Tibial artery (tissue), 4 donors: ENCODE data around the gene GALR1.

Experiments used
- DNase-seq, 2 donors: peaks; one replicate each; pipeline ENCODE4 v3.0.0-alpha.2; 2019
- H3K27ac ChIP-seq, 2 donors: fragments of 200-600 bp; sonication (generic) in 1 of 2; 1 replicate in 1 of 2; 2 replicates in 1 of 2; pipeline ENCODE4 v1.5.1; 2018 to 2019; ENCODE audit warnings: mild to moderate bottlenecking in 1 of 2
- H3K27me3 ChIP-seq, 2 donors: fragments of 200-600 bp; sonication (generic) in 1 of 2; one replicate each; pipeline versions ENCODE4 v1.5.1 to v1.6.0; 2016 to 2019
- H3K36me3 ChIP-seq, 3 donors: fragments of 200-600 bp; sonication (generic) in 2 of 3; one replicate each; pipeline ENCODE4 v1.5.1; 2016 to 2019; ENCODE audit warnings: mild to moderate bottlenecking in 2 of 3
- H3K4me1 ChIP-seq, 4 donors: fragments of 200-600 bp; sonication (generic) in 2 of 4; 1 replicate in 3 of 4; 2 replicates in 1 of 4; pipeline ENCODE4 v1.5.1; 2016 to 2019
- H3K4me3 ChIP-seq, 2 donors: fragments of 200-600 bp; sonication (generic) in 1 of 2; 1 replicate in 1 of 2; 2 replicates in 1 of 2; pipeline ENCODE4 v1.5.1; 2018 to 2019; ENCODE audit warnings: mild to moderate bottlenecking in 2 of 2
- H3K9me3 ChIP-seq, 3 donors: fragments of 200-600 bp; sonication (generic) in 1 of 3; one replicate each; pipeline ENCODE4 v1.5.1; 2016 to 2019
- intact Hi-C: fragments of 100-400 bp; cut with DNase I; formaldehyde crosslinking; loops from one replicate; pipeline ENCODE4 v1.15.0; 2023; ENCODE audit warnings: low total_unique reads
- TF ChIP-seq, protein P1 (sequence below), 2 experiments: fragments of 200-600 bp in 1 of 2; fragments of 450-650 bp in 1 of 2; IDR thresholded peaks; one replicate each; pipeline ENCODE4 v1.5.1; 2017 to 2019; ENCODE audit warnings: antibody characterized with exemption in 2 of 2, mild to moderate bottlenecking in 1 of 2, moderate library complexity in 1 of 2

GALR1 gene

DNA sequence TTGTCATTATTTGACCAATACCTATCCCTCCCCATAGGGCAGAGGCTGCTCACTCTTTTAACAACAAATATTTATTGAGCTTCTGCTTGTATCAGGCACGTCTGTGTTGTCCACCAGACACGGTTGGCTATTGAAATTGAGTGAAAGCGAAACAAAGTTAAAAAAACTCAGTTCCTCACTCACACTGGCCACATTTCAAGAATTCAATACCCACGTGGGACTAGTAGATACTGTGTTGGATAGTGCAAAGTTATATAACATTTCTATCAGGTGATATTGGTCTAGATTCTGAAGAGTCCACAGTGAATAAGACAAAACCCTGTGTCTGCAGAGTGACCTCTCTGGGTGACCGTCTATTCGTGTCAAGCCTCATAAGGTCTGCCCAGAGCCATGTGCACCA lies 43.9 kb upstream of the GALR1 start:
- DNase-seq = no peak
- TF ChIP-seq, protein P1, sequence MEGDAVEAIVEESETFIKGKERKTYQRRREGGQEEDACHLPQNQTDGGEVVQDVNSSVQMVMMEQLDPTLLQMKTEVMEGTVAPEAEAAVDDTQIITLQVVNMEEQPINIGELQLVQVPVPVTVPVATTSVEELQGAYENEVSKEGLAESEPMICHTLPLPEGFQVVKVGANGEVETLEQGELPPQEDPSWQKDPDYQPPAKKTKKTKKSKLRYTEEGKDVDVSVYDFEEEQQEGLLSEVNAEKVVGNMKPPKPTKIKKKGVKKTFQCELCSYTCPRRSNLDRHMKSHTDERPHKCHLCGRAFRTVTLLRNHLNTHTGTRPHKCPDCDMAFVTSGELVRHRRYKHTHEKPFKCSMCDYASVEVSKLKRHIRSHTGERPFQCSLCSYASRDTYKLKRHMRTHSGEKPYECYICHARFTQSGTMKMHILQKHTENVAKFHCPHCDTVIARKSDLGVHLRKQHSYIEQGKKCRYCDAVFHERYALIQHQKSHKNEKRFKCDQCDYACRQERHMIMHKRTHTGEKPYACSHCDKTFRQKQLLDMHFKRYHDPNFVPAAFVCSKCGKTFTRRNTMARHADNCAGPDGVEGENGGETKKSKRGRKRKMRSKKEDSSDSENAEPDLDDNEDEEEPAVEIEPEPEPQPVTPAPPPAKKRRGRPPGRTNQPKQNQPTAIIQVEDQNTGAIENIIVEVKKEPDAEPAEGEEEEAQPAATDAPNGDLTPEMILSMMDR (IDR thresholded peaks at IDR 0.05) = no peak
- Histone ChIP-seq H3K27ac (peak overlapping the region; percentile 71 to 81), H3K4me3 (no peak overlapping the region), H3K9me3 (no peaks in the 10 kb centered on the region), H3K27me3 (no peaks in the 10 kb centered on the region), H3K36me3 (no peaks in the 10 kb centered on the region), H3K4me1 (peaks cover 4 to 34% (median 12%) of the 10 kb centered on the region in 4 donors)
- intact Hi-C loops = loop anchor here (5.0 kb wide), 1 partner anchor 203 kb away; no protein-coding TSS in a partner anchor

DNA sequence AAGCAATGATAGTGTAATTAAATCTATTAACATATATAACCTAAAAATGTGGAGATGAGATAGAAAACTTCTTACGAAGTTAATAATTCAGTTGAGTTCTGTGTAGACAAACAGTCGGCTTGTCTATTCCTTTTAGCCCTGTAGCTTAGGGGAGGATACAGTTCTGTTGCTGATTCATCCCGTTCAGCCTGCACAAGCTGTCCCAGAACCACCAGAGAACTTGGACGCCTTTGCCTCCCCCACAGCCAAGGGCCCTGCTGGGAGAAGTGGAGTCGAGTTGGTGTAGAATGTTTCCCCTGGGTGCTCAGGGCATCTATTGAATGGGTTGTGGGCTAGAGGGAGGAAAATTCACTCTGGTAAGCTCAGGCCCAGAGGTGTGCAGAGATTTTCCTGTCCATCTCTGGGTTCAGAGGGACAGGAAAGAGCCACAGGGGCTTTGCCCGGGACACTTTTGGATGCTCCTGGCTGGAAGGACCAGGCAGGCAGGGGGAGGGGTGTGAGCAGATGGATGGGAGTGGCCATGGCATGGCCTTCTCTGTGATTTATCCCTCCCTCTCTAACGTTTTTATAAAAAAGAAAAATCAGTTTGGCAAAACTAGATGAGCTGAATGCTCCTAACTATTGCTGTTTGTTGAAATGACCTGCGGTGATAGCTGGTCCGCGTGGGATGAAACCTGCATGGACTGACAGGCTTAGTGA lies 42.8 kb upstream of the GALR1 start:
- Histone ChIP-seq H3K36me3 (no peaks in the 10 kb centered on the region), H3K4me3 (no peak overlapping the region), H3K4me1 (peaks cover 4 to 40% (median 18%) of the 10 kb centered on the region in 4 donors), H3K27me3 (no peaks in the 10 kb centered on the region), H3K27ac (peak overlapping the region; percentile 71 to 81), H3K9me3 (no peaks in the 10 kb centered on the region)
- TF ChIP-seq, protein P1 (IDR thresholded peaks at IDR 0.05) = no peak
- DNase-seq = peak; percentile 81 to 90
- intact Hi-C loops = loop anchor here (5.0 kb wide), 1 partner anchor 205 kb away; no protein-coding TSS in a partner anchor

DNA sequence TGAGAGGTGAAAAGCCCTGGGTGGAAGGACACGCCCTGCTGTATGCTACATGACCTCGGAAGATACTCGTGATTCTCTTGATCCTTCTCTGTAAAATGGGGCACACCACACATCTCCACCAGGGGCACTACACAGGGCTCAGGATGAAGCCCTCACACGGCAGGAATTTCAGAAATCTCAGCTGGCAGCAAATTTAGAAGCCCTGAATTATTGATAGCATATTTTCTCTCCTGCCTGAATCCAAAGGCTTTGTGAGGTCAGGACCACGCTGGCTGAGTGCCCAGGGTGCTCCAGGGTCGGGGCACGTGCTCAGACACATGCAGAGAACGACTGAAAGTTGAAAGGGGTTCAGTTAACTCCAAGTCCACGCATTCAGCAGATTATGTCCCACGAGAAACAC lies 42.1 kb upstream of the GALR1 start:
- TF ChIP-seq, protein P1 (IDR thresholded peaks at IDR 0.05) = peak; percentile 40 to 52
- no peak overlapping the region for H3K4me3 ChIP-seq
- H3K36me3 ChIP-seq = no peaks in the 10 kb centered on the region
- H3K27ac ChIP-seq = peak overlapping the region; percentile 71 to 81
- H3K4me1 ChIP-seq = peaks cover 4 to 45% (median 18%) of the 10 kb centered on the region in 4 donors
- DNase-seq = peak; percentile 66 to 80
- no peaks in the 10 kb centered on the region for H3K9me3 ChIP-seq
- H3K27me3 ChIP-seq = no peaks in the 10 kb centered on the region
- intact Hi-C loops = loop anchor here (5.0 kb wide), 1 partner anchor 205 kb away; no protein-coding TSS in a partner anchor

DNA sequence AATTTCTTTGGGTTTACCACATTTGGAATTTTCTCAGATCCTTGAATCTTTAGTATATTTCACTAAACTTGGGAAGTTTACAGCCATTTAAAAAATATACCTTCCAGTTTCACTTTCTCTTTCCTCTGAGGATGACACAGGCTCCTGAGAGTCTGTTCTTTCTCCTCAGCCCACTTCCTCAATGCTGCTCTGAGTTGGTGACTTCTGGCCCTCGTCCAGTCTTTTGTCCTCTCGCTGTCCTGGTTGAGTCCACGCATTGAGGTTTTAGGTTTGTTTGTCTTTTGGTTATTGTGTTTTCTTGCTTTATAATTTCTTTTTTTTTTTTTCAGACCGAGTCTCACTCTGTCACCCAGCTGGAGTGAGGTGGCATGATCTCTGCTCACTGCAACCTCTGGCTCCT lies 40.7 kb upstream of the GALR1 start:
- no peaks in the 10 kb centered on the region for H3K27me3 ChIP-seq
- H3K27ac ChIP-seq = peak overlapping the region in 1 of 2 donors; percentile 81
- no peaks in the 10 kb centered on the region for H3K9me3 ChIP-seq
- no peak overlapping the region for H3K4me3 ChIP-seq
- DNase-seq = peak in 1 of 2 donors; percentile 57
- intact Hi-C loops = loop anchor here (5.0 kb wide), 1 partner anchor 207 kb away; no protein-coding TSS in a partner anchor
- H3K36me3 ChIP-seq = no peaks in the 10 kb centered on the region
- H3K4me1 ChIP-seq = peaks cover 4 to 45% (median 18%) of the 10 kb centered on the region in 4 donors
- TF ChIP-seq, protein P1 (IDR thresholded peaks at IDR 0.05) = no peak

DNA sequence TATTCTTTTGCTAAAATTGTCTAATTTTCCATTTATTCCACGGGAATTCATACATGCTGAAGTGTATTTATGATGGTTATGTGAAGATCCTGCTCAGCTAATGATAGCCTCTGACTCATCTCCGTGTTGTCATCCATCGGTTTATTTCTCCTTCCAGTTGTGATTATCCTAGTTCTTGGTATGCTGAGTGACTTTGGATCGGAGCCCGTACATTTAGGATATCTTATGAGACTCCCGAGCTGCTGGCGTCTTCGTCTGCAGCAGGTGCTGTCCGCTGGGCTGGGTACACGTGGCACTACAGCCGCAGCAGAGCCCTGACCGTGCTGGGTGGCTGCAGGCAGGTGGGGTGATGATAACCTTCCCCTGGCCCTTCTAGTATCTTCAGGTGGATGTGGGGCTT lies 40.1 kb upstream of the GALR1 start:
- TF ChIP-seq, protein P1 (IDR thresholded peaks at IDR 0.05) = no peak
- H3K4me3 ChIP-seq = no peak overlapping the region
- intact Hi-C loops = loop anchor here (5.0 kb wide), 1 partner anchor 207 kb away; no protein-coding TSS in a partner anchor
- no peak overlapping the region for H3K27ac ChIP-seq
- H3K36me3 ChIP-seq = no peaks in the 10 kb centered on the region
- H3K9me3 ChIP-seq = no peaks in the 10 kb centered on the region
- peaks cover 4 to 45% (median 18%) of the 10 kb centered on the region in 4 donors for H3K4me1 ChIP-seq
- no peaks in the 10 kb centered on the region for H3K27me3 ChIP-seq
- no peak for DNase-seq
